CD4-positive, alpha-beta T cell treated with Interferon alpha-2 for 1 hour (primary cell): ENCODE data around the gene CCDC107.

Source experiments
- DNase-seq, 2 donors: peaks; one replicate each; pipeline ENCODE4 v3.0.0-alpha.2; 2020 to 2022

The CCDC107 gene

GRCh38 chr9:35708146-35708545 is 50.1 kb downstream of the CCDC107 start:
- DNase-seq = no peak

DNA sequence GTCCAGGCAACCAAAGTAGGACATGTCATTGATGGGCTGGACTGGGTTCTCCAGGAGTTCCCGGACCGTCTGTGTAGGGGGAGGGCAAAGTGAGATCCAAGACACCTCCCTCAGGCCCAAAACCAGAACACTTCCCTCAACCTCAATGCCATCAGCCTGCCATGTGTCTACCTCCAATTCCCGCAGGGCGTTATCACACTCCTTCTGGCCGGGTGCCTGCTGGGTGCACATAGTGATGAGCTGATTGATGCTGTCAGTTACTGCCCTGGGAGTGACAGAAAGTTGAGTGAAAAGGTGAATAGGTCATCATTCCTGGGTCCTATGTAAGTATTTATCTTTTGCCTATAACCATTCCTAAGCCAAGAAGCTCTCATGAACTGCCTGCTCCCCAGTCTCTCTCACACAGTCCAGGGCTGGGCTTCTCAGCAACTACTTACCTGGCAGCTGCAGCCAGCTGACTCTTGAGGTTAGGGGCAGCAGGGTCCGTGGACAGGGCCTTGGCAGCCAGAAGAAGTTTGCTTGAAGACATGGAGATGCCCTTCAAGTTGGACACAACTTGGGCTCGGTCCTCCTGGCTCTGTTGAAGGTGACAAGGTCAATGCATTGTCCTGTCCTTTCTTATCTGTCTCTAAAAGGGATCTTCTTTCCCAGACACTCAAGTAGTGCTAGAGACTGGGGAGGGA is 52.9 kb downstream of the CCDC107 start:
- no peak for DNase-seq
